PC-3 (cell line): ENCODE data around the gene SUSD3. TPM values are rescaled to one million over a fixed set of nuclear protein-coding genes. Genes with fewer than 3 reads are reported as not detected.

ENCODE experiments used
- ATAC-seq: fragments of 200-7000 bp; cut with Tn5 transposase; 2 replicates; pipeline ENCODE4 v1.9.1; 2020; ENCODE audit warnings: mild to moderate bottlenecking, moderate library complexity
- BruUV-seq: library from RNA; stranded (reverse); fragments of 400-500 nt; replicated peaks from 2 replicates; lab custom pipeline; 2021; lab: Mats Ljungman, UMichigan
- CTCF ChIA-PET: fragments of 300-600 bp; sonication (Branson Sonifier 250); formaldehyde crosslinking; loops from one replicate; lab custom pipeline; 2022; ENCODE audit warnings: antibody characterized with exemption; lab: Charles Lee
- POLR2A ChIA-PET: fragments of 300-600 bp; sonication (Branson Sonifier 250); formaldehyde crosslinking; loops from one replicate; lab custom pipeline; 2022; ENCODE audit warnings: antibody characterized with exemption; ENCODE audit not compliant: unreplicated experiment; lab: Charles Lee
- DNase-seq: peaks from one replicate; pipeline ENCODE4 v3.0.0-alpha.2; 2015
- H2AFZ ChIP-seq: fragments of 300-600 bp; sonication (generic); 2 replicates; pipeline ENCODE4 v1.6.0; 2016; ENCODE audit warnings: antibody characterized with exemption, low read length
- H3F3A ChIP-seq: fragments of 300-600 bp; sonication (generic); one replicate; pipeline ENCODE4 v1.6.0; 2017; ENCODE audit warnings: antibody characterized with exemption, low read length, control low read depth, mild to moderate bottlenecking; ENCODE audit not compliant: unreplicated experiment
- H3K27ac ChIP-seq: fragments of 300-600 bp; sonication (generic); 2 replicates; pipeline ENCODE4 v1.5.1; 2016; ENCODE audit warnings: mild to moderate bottlenecking, low read length
- H3K27me3 ChIP-seq: fragments of 300-600 bp; sonication (generic); 2 replicates; pipeline ENCODE4 v1.6.1; 2016; ENCODE audit warnings: low read length, mixed read lengths
- H3K36me3 ChIP-seq: fragments of 300-600 bp; sonication (generic); 2 replicates; pipeline ENCODE4 v1.6.1; 2016; ENCODE audit warnings: low read depth, mixed run types, low read length, mixed read lengths
- H3K4me1 ChIP-seq: fragments of 300-600 bp; sonication (generic); 2 replicates; pipeline ENCODE4 v1.5.1; 2016; ENCODE audit warnings: low read length; ENCODE audit not compliant: insufficient read depth
- H3K4me2 ChIP-seq: fragments of 300-600 bp; sonication (generic); 2 replicates; pipeline ENCODE4 v1.6.0; 2016; ENCODE audit warnings: low read length
- H3K4me3 ChIP-seq: fragments of 300-600 bp; sonication (generic); 2 replicates; pipeline ENCODE4 v1.5.1; 2016; ENCODE audit warnings: mild to moderate bottlenecking, low read length, mixed read lengths
- H3K79me2 ChIP-seq: fragments of 300-600 bp; sonication (generic); 2 replicates; pipeline ENCODE4 v1.6.1; 2017; ENCODE audit warnings: low read length, mixed read lengths
- H3K9ac ChIP-seq: fragments of 300-600 bp; sonication (generic); 2 replicates; pipeline ENCODE4 v1.6.0; 2016; ENCODE audit warnings: mild to moderate bottlenecking, low read length
- H3K9me2 ChIP-seq: fragments of 300-600 bp; sonication (generic); replicated peaks from 2 replicates; pipeline ENCODE4 v1.6.1; 2016; ENCODE audit warnings: mixed run types, low read length, mixed read lengths
- H3K9me3 ChIP-seq: fragments of 300-600 bp; sonication (generic); 2 replicates; pipeline ENCODE4 v1.6.1; 2016; ENCODE audit warnings: low read length, mixed read lengths
- H4K20me1 ChIP-seq: fragments of 300-600 bp; sonication (generic); 2 replicates; pipeline ENCODE4 v1.6.1; 2016; ENCODE audit warnings: low read length, mixed read lengths
- CTCF ChIP-seq: fragments of 300-600 bp; sonication (generic); conservative IDR thresholded peaks from 2 replicates; pipeline ENCODE4 v1.5.1; 2017; ENCODE audit warnings: antibody characterized with exemption, low read depth, mild to moderate bottlenecking, low read length
- EZH2 ChIP-seq: fragments of 300-600 bp; sonication (generic); IDR thresholded peaks from one replicate; pipeline ENCODE4 v1.6.1; 2017; ENCODE audit warnings: antibody characterized with exemption, mild to moderate bottlenecking, low read length; ENCODE audit not compliant: unreplicated experiment
- EZH2phosphoT487 ChIP-seq: fragments of 300-600 bp; sonication (generic); IDR thresholded peaks from 2 replicates; pipeline ENCODE4 v1.6.1; 2018; ENCODE audit warnings: mild to moderate bottlenecking, antibody characterized with exemption, low read length, borderline replicate concordance
- intact Hi-C: fragments of 100-400 bp; cut with micrococcal nuclease; formaldehyde crosslinking; loops from 2 replicates; pipeline ENCODE4 v1.9.0; 2023
- total RNA-seq: library from RNA; depleted of rRNA; stranded (reverse); fragments of >200 nt; gene quantifications from 2 replicates; pipeline ENCODE4 v1.2.3, GENCODE V29; 2014

Gene SUSD3
- total RNA-seq, 1 experiment from 2014 or later = 13.4 TPM

- intact Hi-C loops = no loop called here
- H2AFZ ChIP-seq = no peak overlapping the region
- H3K9me2 ChIP-seq = no peaks in the 10 kb centered on the region
- no peaks in the 10 kb centered on the region for H3K27me3 ChIP-seq
- H3K79me2 ChIP-seq = no peaks in the 10 kb centered on the region
- CTCF ChIA-PET = no interaction called here
- H3K36me3 ChIP-seq = no peaks in the 10 kb centered on the region
- no peaks in the 10 kb centered on the region for H3K4me1 ChIP-seq
- no peak overlapping the region for H3K27ac ChIP-seq
- no TSS peak for BruUV-seq
- no peak for ATAC-seq
- no peak overlapping the region for H3K4me2 ChIP-seq
- no peaks in the 10 kb centered on the region for H3F3A ChIP-seq
- H3K4me3 ChIP-seq = no peak overlapping the region
- H3K9ac ChIP-seq = no peak overlapping the region
- no peak for DNase-seq
- TF ChIP-seq EZH2phosphoT487 (no peak), EZH2 (no peak), CTCF (no peak)
- H3K9me3 ChIP-seq = no peaks in the 10 kb centered on the region
- no peaks in the 10 kb centered on the region for H4K20me1 ChIP-seq
- POLR2A ChIA-PET = no interaction called here
These were observed 33.9 kb upstream of the SUSD3 start for GRCh38 chr9:93024646-93024910.

- Histone ChIP-seq H3K4me1 (no peaks in the 10 kb centered on the region), H3K36me3 (no peaks in the 10 kb centered on the region), H4K20me1 (no peaks in the 10 kb centered on the region), H3K79me2 (no peaks in the 10 kb centered on the region), H3K4me2 (no peak overlapping the region), H2AFZ (no peak overlapping the region), H3K9me2 (no peaks in the 10 kb centered on the region), H3F3A (no peaks in the 10 kb centered on the region), H3K9me3 (no peaks in the 10 kb centered on the region), H3K27ac (no peak overlapping the region), H3K27me3 (no peaks in the 10 kb centered on the region), H3K9ac (no peak overlapping the region), H3K4me3 (no peak overlapping the region)
- ChIA-PET CTCF (no interaction called here), POLR2A (no interaction called here)
- intact Hi-C loops = no loop called here
- BruUV-seq = no TSS peak
- TF ChIP-seq EZH2 (no peak), EZH2phosphoT487 (no peak), CTCF (no peak)
- DNase-seq (no peak), ATAC-seq (no peak)
These were observed 33.4 kb upstream of the SUSD3 start for GRCh38 chr9:93024986-93025630.

GRCh38 chr9:93025736-93026135, 32.8 kb upstream of the SUSD3 start:
- Histone ChIP-seq H3K36me3 (no peaks in the 10 kb centered on the region), H3K27ac (no peak overlapping the region), H3K9me3 (no peaks in the 10 kb centered on the region), H2AFZ (no peak overlapping the region), H3K9me2 (no peaks in the 10 kb centered on the region), H3K79me2 (no peaks in the 10 kb centered on the region), H3K27me3 (no peaks in the 10 kb centered on the region), H3K9ac (no peak overlapping the region), H4K20me1 (no peaks in the 10 kb centered on the region), H3F3A (no peaks in the 10 kb centered on the region), H3K4me3 (no peak overlapping the region), H3K4me2 (no peak overlapping the region), H3K4me1 (no peaks in the 10 kb centered on the region)
- ChIA-PET CTCF (no interaction called here), POLR2A (no interaction called here)
- DNase-seq = no peak
- no peak for ATAC-seq
- intact Hi-C loops = no loop called here
- TF ChIP-seq CTCF (no peak), EZH2phosphoT487 (no peak), EZH2 (no peak)
- BruUV-seq = no TSS peak
